WERI-Rb-1 (cell line): ENCODE measurements around the gene SYN1.
A peak's percentile ranks its signal among the peaks of the same experiment; 100 is the strongest.

Experiments used
- DNase-seq: peaks from one replicate; pipeline ENCODE4 v3.0.0-alpha.2; 2020
- H3K27ac ChIP-seq: fragments of 250-450 bp; sonication (Bioruptor Pico); 2 replicates; pipeline ENCODE4 v1.5.1; 2020; ENCODE audit warnings: mild to moderate bottlenecking, moderate library complexity
- H3K27me3 ChIP-seq: fragments of 250-450 bp; sonication (Bioruptor Pico); 2 replicates; pipeline ENCODE4 v1.5.1; 2021; ENCODE audit warnings: mild to moderate bottlenecking, low read depth, moderate library complexity; ENCODE audit not compliant: insufficient read depth, severe bottlenecking
- H3K36me3 ChIP-seq: fragments of 250-450 bp; sonication (Bioruptor Pico); 2 replicates; pipeline ENCODE4 v1.5.1; 2020; ENCODE audit warnings: mild to moderate bottlenecking, moderate library complexity
- H3K4me3 ChIP-seq: 2 replicates; pipeline ENCODE4 v1.5.1; 2011; ENCODE audit warnings: low read depth, mild to moderate bottlenecking, control low read depth, low read length
- H3K9me3 ChIP-seq: fragments of 250-450 bp; sonication (Bioruptor Pico); 2 replicates; pipeline ENCODE4 v1.5.1; 2021; ENCODE audit warnings: mild to moderate bottlenecking, moderate library complexity; ENCODE audit not compliant: severe bottlenecking
- CTCF ChIP-seq: IDR thresholded peaks from 2 replicates; pipeline ENCODE4 v1.5.1; 2011; ENCODE audit warnings: low read depth, mild to moderate bottlenecking, control low read depth, inconsistent platforms, low read length

SYN1 gene

GRCh38 chrX:47572773-47573340 is 46.8 kb downstream of the SYN1 start:
- Histone ChIP-seq H3K4me3 (no peak overlapping the region), H3K9me3 (no peaks in the 10 kb centered on the region)
- no peak for DNase-seq

GRCh38 chrX:47571896-47572295 is 47.8 kb downstream of the SYN1 start:
- peaks cover 15% of the 10 kb centered on the region for H3K36me3 ChIP-seq
- no peak for TF ChIP-seq CTCF
- no peak overlapping the region for H3K4me3 ChIP-seq
- no peak for DNase-seq
- H3K27me3 ChIP-seq, result peaks cover 8% of the 10 kb centered on the region
- no peak overlapping the region for H3K27ac ChIP-seq
- no peaks in the 10 kb centered on the region for H3K9me3 ChIP-seq

More at GRCh38 chrX:47572773-47573340, 46.8 kb downstream of the SYN1 start:
- Histone ChIP-seq H3K27ac (no peak overlapping the region), H3K27me3 (peaks cover 8% of the 10 kb centered on the region), H3K36me3 (peaks cover 15% of the 10 kb centered on the region)
- no peak for TF ChIP-seq CTCF

GRCh38 chrX:47571215-47571614 is 48.4 kb downstream of the SYN1 start:
- Histone ChIP-seq H3K36me3 (peaks cover 15% of the 10 kb centered on the region), H3K27me3 (peaks cover 8% of the 10 kb centered on the region), H3K9me3 (no peaks in the 10 kb centered on the region), H3K27ac (no peak overlapping the region), H3K4me3 (no peak overlapping the region)
- DNase-seq, result no peak
- TF ChIP-seq CTCF, result no peak

- no peak overlapping the region for H3K4me3 ChIP-seq
- peaks cover 15% of the 10 kb centered on the region for H3K36me3 ChIP-seq
- no peak for TF ChIP-seq CTCF
- H3K27ac ChIP-seq, result no peak overlapping the region
- peaks cover 8% of the 10 kb centered on the region for H3K27me3 ChIP-seq
- no peak for DNase-seq
- H3K9me3 ChIP-seq, result no peaks in the 10 kb centered on the region
These were observed 48.9 kb downstream of the SYN1 start for GRCh38 chrX:47570794-47571193.

DNA sequence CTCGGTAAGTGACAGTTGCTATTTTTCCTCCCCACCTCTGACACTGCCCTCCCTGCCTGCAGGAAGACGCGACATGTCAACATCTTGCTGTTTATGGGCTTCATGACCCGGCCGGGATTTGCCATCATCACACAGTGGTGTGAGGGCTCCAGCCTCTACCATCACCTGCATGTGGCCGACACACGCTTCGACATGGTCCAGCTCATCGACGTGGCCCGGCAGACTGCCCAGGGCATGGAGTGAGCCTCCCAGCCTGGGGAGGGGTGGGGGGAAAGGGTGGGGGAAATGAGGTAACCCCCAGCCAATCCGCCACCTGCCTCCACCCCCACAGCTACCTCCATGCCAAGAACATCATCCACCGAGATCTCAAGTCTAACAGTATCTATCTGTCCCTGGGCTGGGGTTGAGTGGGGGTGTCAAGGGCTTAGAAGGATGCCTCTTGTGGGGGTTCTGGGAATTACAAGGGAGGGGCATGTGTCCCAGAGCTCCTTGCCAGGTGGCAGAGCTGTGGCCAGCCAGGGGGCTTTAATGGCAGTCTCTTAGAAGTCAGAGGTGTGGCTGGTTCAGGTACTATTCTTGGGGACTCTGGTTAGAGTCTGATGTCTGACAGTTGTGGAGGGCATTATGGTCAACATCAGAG is 50.9 kb downstream of the SYN1 start:
- H3K9me3 ChIP-seq, result no peaks in the 10 kb centered on the region
- TF ChIP-seq CTCF, result peak; percentile 45; the same call in 1 of the 2 replicates
- H3K27me3 ChIP-seq, result peaks cover 8% of the 10 kb centered on the region
- H3K36me3 ChIP-seq, result peaks cover 15% of the 10 kb centered on the region
- H3K27ac ChIP-seq, result no peak overlapping the region
- no peak overlapping the region for H3K4me3 ChIP-seq
- DNase-seq, result peak; percentile 28
